DOHH2 (cell line): ENCODE results near the gene TUFM.

Experiments
- EZH2phosphoT487 ChIP-seq: fragments of 200-600 bp; sonication (generic); IDR thresholded peaks from 2 replicates; pipeline ENCODE4 v1.6.1; 2017; ENCODE audit warnings: borderline replicate concordance, mild to moderate bottlenecking, antibody characterized with exemption, low read length, moderate library complexity, mixed read lengths
- TF ChIP-seq, protein P1 (sequence below): fragments of 200-600 bp; sonication (generic); IDR thresholded peaks from one replicate; pipeline ENCODE4 v1.5.1; 2014; ENCODE audit warnings: antibody characterized with exemption, mild to moderate bottlenecking, low read depth, low read length; ENCODE audit not compliant: poor library complexity, severe bottlenecking

DNA sequence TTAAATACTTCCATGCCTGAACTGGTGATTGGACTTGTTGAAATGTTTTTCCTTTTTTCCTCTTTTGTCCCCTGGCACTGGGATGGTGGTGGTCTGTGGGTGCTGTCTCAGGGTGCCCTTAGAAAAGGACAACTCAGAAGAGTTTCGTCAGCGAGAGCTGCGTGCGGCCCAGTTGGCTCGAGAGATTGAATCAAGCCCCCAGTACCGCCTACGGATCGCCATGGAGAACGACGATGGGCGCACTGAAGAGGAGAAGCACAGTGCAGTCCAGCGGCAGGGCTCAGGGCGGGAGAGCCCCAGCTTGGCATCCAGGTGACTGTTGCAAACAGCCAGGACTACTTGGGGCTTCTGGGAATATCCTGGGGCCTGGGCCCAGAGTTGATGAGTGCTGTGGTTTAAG lies 16.4 kb downstream of the TUFM start:
- TF ChIP-seq, protein P1, sequence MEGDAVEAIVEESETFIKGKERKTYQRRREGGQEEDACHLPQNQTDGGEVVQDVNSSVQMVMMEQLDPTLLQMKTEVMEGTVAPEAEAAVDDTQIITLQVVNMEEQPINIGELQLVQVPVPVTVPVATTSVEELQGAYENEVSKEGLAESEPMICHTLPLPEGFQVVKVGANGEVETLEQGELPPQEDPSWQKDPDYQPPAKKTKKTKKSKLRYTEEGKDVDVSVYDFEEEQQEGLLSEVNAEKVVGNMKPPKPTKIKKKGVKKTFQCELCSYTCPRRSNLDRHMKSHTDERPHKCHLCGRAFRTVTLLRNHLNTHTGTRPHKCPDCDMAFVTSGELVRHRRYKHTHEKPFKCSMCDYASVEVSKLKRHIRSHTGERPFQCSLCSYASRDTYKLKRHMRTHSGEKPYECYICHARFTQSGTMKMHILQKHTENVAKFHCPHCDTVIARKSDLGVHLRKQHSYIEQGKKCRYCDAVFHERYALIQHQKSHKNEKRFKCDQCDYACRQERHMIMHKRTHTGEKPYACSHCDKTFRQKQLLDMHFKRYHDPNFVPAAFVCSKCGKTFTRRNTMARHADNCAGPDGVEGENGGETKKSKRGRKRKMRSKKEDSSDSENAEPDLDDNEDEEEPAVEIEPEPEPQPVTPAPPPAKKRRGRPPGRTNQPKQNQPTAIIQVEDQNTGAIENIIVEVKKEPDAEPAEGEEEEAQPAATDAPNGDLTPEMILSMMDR: no peak
- TF ChIP-seq EZH2phosphoT487: no peak
